Neural cell (in vitro differentiated cells): ENCODE results near the gene PLEKHD1. TPM values are rescaled to one million over a fixed set of nuclear protein-coding genes. Genes with fewer than 3 reads are reported as not detected.

Source experiments
- H2AFZ ChIP-seq: fragments of 200-600, 300-800 bp; sonication (generic), shearing (Covaris generic); 2 replicates; pipeline ENCODE4 v1.6.0; 2014; ENCODE audit warnings: low read depth, mild to moderate bottlenecking, antibody characterized with exemption, low read length, moderate library complexity
- H3F3A ChIP-seq: fragments of 200-600 bp; shearing (Covaris generic); 2 replicates; pipeline ENCODE4 v1.6.1; 2016; ENCODE audit warnings: mild to moderate bottlenecking, moderate library complexity, mixed read lengths, antibody characterized with exemption, low read length; ENCODE audit not compliant: insufficient read depth, poor library complexity, severe bottlenecking
- H3K27ac ChIP-seq: fragments of 200-600, 300-800 bp; sonication (generic), shearing (Covaris generic); 2 replicates; pipeline ENCODE4 v1.5.1; 2014; ENCODE audit warnings: mild to moderate bottlenecking, low read length, moderate library complexity
- H3K27me3 ChIP-seq: fragments of 300-800, 200-600 bp; sonication (generic), shearing (Covaris generic); 2 replicates; pipeline ENCODE4 v1.6.0; 2014; ENCODE audit warnings: mild to moderate bottlenecking, low read depth, low read length, moderate library complexity; ENCODE audit not compliant: insufficient read depth
- H3K36me3 ChIP-seq: fragments of 300-800, 200-600 bp; sonication (generic), shearing (Covaris generic); 2 replicates; pipeline ENCODE4 v1.5.1; 2014; ENCODE audit warnings: mild to moderate bottlenecking, antibody characterized with exemption, low read length, moderate library complexity; ENCODE audit not compliant: insufficient read depth
- H3K4me2 ChIP-seq: fragments of 300-800, 200-600 bp; sonication (generic), shearing (Covaris generic); 2 replicates; pipeline ENCODE4 v1.6.0; 2014; ENCODE audit warnings: mild to moderate bottlenecking, low read length
- H3K4me3 ChIP-seq: fragments of 300-800, 200-600 bp; sonication (generic), shearing (Covaris generic); 2 replicates; pipeline ENCODE4 v1.5.1; 2014; ENCODE audit warnings: mild to moderate bottlenecking, low read length, moderate library complexity
- H3K79me2 ChIP-seq: fragments of 200-600 bp; shearing (Covaris generic); replicated peaks from 2 replicates; pipeline ENCODE4 v1.6.0; 2014; ENCODE audit warnings: mild to moderate bottlenecking, low read length, moderate library complexity; ENCODE audit not compliant: insufficient read depth
- H3K9ac ChIP-seq: fragments of 300-800, 200-600 bp; sonication (generic), shearing (Covaris generic); 2 replicates; pipeline ENCODE4 v1.6.1; 2016; ENCODE audit warnings: mild to moderate bottlenecking, low read length, mixed read lengths
- H3K9me2 ChIP-seq: fragments of 200-600 bp; shearing (Covaris generic); 2 replicates; pipeline ENCODE4 v1.6.1; 2016; ENCODE audit warnings: mild to moderate bottlenecking, low read length, mixed read lengths; ENCODE audit not compliant: insufficient read depth
- H3K9me3 ChIP-seq: fragments of 200-600, 300-800 bp; sonication (generic), shearing (Covaris generic); 2 replicates; pipeline ENCODE4 v1.6.1; 2016; ENCODE audit warnings: mild to moderate bottlenecking, mixed run types, low read length, moderate library complexity, mixed read lengths
- H4K20me1 ChIP-seq: fragments of 200-600 bp; shearing (Covaris generic); 2 replicates; pipeline ENCODE4 v1.6.1; 2016; ENCODE audit warnings: mild to moderate bottlenecking, mixed run types; ENCODE audit not compliant: insufficient read depth
- EP300 ChIP-seq: fragments of 450-650 bp; conservative IDR thresholded peaks from 2 replicates; pipeline ENCODE4 v1.6.1; 2014; ENCODE audit warnings: antibody characterized with exemption, mild to moderate bottlenecking, moderate library complexity; ENCODE audit not compliant: poor library complexity, severe bottlenecking
- EZH2 ChIP-seq: fragments of 200-600, 300-800 bp; shearing (Covaris generic), sonication (generic); IDR thresholded peaks from 2 replicates; pipeline ENCODE4 v1.6.1; 2014; ENCODE audit warnings: antibody characterized with exemption, low read length, borderline replicate concordance, mild to moderate bottlenecking; ENCODE audit not compliant: insufficient read depth, poor library complexity, severe bottlenecking
- MXI1 ChIP-seq: fragments of 450-650 bp; conservative IDR thresholded peaks from 2 replicates; pipeline ENCODE4 v1.6.1; 2014; ENCODE audit warnings: antibody characterized with exemption, mild to moderate bottlenecking; ENCODE audit not compliant: poor library complexity, severe bottlenecking
- POLR2AphosphoS5 ChIP-seq: IDR thresholded peaks from 2 replicates; pipeline ENCODE4 v1.6.1; 2012
- RAD21 ChIP-seq: fragments of 450-650 bp; conservative IDR thresholded peaks from 2 replicates; pipeline ENCODE4 v1.6.1; 2014; ENCODE audit warnings: antibody characterized with exemption, mild to moderate bottlenecking, moderate library complexity
- SMC3 ChIP-seq: fragments of 450-650 bp; conservative IDR thresholded peaks from 2 replicates; pipeline ENCODE4 v1.6.1; 2014; ENCODE audit warnings: antibody characterized with exemption, mild to moderate bottlenecking, moderate library complexity; ENCODE audit not compliant: poor library complexity
- TAF1 ChIP-seq: IDR thresholded peaks from 2 replicates; pipeline ENCODE4 v1.6.1; 2012; ENCODE audit warnings: low read depth
- polyA plus RNA-seq: library from polyadenylated mRNA; depleted of rRNA; stranded (reverse); fragments of >200 nt; gene quantifications from 2 replicates; pipeline ENCODE4 v1.2.3, GENCODE V29; 2014
- TF ChIP-seq, protein P1 (sequence below): fragments of 450-650 bp; IDR thresholded peaks from 2 replicates; pipeline ENCODE4 v1.5.1; 2014; ENCODE audit warnings: antibody characterized with exemption, mild to moderate bottlenecking, moderate library complexity; ENCODE audit not compliant: poor library complexity, severe bottlenecking
- TF ChIP-seq, protein P2 (sequence below): IDR thresholded peaks from 2 replicates; pipeline ENCODE4 v1.6.1; 2012; ENCODE audit warnings: borderline replicate concordance

PLEKHD1 gene
- polyA plus RNA-seq, 1 donor from 2014 or later: 0.52 TPM

DNA sequence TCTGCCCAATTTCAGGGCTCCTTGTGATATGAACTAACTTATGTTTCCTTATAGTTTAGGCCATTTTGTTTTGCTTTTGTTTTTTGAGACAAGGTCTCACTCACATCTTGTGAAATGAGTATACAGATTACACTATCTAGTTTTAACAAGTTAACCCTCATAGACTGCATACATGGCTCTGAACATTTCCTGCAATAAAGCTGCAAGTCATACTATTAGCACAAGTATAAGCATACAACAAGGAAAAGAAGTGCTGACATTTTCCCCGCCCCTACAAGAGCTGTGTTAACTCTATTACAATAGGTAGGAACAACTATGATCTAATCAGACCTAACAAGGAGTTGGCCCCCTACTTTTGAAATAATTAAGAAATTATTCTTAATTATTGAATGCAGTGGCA lies 54.2 kb downstream of the PLEKHD1 start:
- no peak overlapping the region for H3K4me2 ChIP-seq
- no peak overlapping the region for H2AFZ ChIP-seq

DNA sequence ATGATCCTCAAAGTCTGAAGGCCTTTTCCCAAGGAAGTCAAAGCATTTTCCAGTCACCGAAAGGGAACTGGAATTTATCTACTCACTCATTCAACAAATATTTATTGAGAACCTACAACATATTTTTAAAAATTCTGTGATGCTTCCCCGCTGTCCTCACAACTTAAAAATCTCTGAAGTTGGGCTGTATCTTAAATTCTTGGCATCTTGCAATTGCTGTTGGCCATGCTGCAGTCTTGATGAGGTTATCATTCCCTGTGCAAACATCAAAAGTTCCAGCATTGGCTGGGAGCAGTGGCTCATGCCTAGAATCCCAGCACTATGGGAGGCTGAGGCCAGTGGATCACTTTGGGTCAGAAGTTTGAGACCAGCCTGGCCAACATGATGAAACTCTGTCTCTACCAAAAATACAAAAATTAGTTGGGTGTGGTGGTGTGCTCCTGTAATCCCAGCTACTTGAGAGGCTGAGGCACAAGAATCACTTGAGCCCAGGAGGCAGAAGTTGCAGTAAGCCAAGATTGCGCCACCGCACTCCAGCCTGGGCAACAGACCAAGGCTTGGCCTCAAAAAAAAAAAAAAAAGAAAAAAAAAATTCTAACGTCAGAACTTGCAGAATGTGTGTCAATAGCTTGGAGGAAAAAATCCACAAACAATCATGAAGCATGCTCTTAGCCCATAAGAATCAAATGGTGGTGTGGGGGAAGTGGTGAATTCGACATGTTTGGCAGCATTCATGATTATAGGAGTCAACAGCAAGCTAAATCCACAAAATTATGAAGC lies 55.3 kb downstream of the PLEKHD1 start:
- no peak overlapping the region for H3K9ac ChIP-seq
- no peaks in the 10 kb centered on the region for H3K9me3 ChIP-seq
- H3F3A ChIP-seq: no peaks in the 10 kb centered on the region
- TF ChIP-seq, protein P1, sequence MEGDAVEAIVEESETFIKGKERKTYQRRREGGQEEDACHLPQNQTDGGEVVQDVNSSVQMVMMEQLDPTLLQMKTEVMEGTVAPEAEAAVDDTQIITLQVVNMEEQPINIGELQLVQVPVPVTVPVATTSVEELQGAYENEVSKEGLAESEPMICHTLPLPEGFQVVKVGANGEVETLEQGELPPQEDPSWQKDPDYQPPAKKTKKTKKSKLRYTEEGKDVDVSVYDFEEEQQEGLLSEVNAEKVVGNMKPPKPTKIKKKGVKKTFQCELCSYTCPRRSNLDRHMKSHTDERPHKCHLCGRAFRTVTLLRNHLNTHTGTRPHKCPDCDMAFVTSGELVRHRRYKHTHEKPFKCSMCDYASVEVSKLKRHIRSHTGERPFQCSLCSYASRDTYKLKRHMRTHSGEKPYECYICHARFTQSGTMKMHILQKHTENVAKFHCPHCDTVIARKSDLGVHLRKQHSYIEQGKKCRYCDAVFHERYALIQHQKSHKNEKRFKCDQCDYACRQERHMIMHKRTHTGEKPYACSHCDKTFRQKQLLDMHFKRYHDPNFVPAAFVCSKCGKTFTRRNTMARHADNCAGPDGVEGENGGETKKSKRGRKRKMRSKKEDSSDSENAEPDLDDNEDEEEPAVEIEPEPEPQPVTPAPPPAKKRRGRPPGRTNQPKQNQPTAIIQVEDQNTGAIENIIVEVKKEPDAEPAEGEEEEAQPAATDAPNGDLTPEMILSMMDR: no peak
- no peak for TF ChIP-seq SMC3
- no peak for TF ChIP-seq POLR2AphosphoS5
- no peak for TF ChIP-seq EZH2
- no peak for TF ChIP-seq TAF1
- no peak for TF ChIP-seq RAD21
- TF ChIP-seq, protein P2, sequence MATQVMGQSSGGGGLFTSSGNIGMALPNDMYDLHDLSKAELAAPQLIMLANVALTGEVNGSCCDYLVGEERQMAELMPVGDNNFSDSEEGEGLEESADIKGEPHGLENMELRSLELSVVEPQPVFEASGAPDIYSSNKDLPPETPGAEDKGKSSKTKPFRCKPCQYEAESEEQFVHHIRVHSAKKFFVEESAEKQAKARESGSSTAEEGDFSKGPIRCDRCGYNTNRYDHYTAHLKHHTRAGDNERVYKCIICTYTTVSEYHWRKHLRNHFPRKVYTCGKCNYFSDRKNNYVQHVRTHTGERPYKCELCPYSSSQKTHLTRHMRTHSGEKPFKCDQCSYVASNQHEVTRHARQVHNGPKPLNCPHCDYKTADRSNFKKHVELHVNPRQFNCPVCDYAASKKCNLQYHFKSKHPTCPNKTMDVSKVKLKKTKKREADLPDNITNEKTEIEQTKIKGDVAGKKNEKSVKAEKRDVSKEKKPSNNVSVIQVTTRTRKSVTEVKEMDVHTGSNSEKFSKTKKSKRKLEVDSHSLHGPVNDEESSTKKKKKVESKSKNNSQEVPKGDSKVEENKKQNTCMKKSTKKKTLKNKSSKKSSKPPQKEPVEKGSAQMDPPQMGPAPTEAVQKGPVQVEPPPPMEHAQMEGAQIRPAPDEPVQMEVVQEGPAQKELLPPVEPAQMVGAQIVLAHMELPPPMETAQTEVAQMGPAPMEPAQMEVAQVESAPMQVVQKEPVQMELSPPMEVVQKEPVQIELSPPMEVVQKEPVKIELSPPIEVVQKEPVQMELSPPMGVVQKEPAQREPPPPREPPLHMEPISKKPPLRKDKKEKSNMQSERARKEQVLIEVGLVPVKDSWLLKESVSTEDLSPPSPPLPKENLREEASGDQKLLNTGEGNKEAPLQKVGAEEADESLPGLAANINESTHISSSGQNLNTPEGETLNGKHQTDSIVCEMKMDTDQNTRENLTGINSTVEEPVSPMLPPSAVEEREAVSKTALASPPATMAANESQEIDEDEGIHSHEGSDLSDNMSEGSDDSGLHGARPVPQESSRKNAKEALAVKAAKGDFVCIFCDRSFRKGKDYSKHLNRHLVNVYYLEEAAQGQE: no peak
- no peak for TF ChIP-seq MXI1
- TF ChIP-seq EP300: no peak
- H3K27me3 ChIP-seq: no peaks in the 10 kb centered on the region
- no peaks in the 10 kb centered on the region for H4K20me1 ChIP-seq
- no peaks in the 10 kb centered on the region for H3K9me2 ChIP-seq
- H3K27ac ChIP-seq: no peak overlapping the region
- no peaks in the 10 kb centered on the region for H3K79me2 ChIP-seq
- no peaks in the 10 kb centered on the region for H3K36me3 ChIP-seq
- H3K4me2 ChIP-seq: no peak overlapping the region
- no peak overlapping the region for H3K4me3 ChIP-seq
- H2AFZ ChIP-seq: no peak overlapping the region

More for the DNA sequence above, 54.2 kb downstream of the PLEKHD1 start:
- no peaks in the 10 kb centered on the region for H4K20me1 ChIP-seq
- H3K9ac ChIP-seq: no peak overlapping the region
- H3K27ac ChIP-seq: no peak overlapping the region
- no peaks in the 10 kb centered on the region for H3K36me3 ChIP-seq
- no peaks in the 10 kb centered on the region for H3F3A ChIP-seq
- TF ChIP-seq RAD21: no peak
- no peak for TF ChIP-seq MXI1
- no peak for TF ChIP-seq SMC3
- TF ChIP-seq, protein P2: no peak
- TF ChIP-seq, protein P1: no peak
- H3K79me2 ChIP-seq: no peaks in the 10 kb centered on the region
- H3K9me2 ChIP-seq: no peaks in the 10 kb centered on the region
- no peaks in the 10 kb centered on the region for H3K9me3 ChIP-seq
- H3K4me3 ChIP-seq: no peak overlapping the region
- H3K27me3 ChIP-seq: no peaks in the 10 kb centered on the region
